SK-N-SH treated with all-trans-retinoic acid at 6 μM for 48 hours (cell line): ENCODE data around the gene CCDC106.

Source experiments
- ARNTL ChIP-seq: fragments of 450-650 bp; formaldehyde crosslinking; IDR thresholded peaks from 2 replicates; pipeline ENCODE4 v1.5.0; 2020; ENCODE audit warnings: low read depth, mild to moderate bottlenecking, moderate library complexity, borderline replicate concordance
- BACH2 ChIP-seq: fragments of 250-450 bp; sonication (Bioruptor Pico); IDR thresholded peaks from 2 replicates; pipeline ENCODE4 v1.9.0; 2021; ENCODE audit warnings: mild to moderate bottlenecking, borderline replicate concordance
- OSR1 ChIP-seq: fragments of 250-450 bp; sonication (Bioruptor Pico); IDR thresholded peaks from 2 replicates; pipeline ENCODE4 v1.8.0; 2022; ENCODE audit warnings: moderate library complexity, mild to moderate bottlenecking, inconsistent platforms
- PPARA ChIP-seq: fragments of 250-450 bp; sonication (Bioruptor Pico); IDR thresholded peaks from 2 replicates; pipeline ENCODE4 v1.5.0; 2020; ENCODE audit warnings: mild to moderate bottlenecking, borderline replicate concordance
- TOX ChIP-seq: fragments of 250-450 bp; sonication (Bioruptor Pico); IDR thresholded peaks from 2 replicates; pipeline ENCODE4 v1.8.0; 2021; ENCODE audit warnings: mild to moderate bottlenecking, moderate library complexity, borderline replicate concordance
- ZFP30 ChIP-seq: fragments of 450-650 bp; formaldehyde crosslinking; IDR thresholded peaks from 2 replicates; pipeline ENCODE4 v1.5.0; 2022; ENCODE audit warnings: mild to moderate bottlenecking, moderate library complexity
- ZNF565 ChIP-seq: fragments of 450-650 bp; formaldehyde crosslinking; conservative IDR thresholded peaks from 2 replicates; pipeline ENCODE4 v1.5.0; 2020; ENCODE audit warnings: low read depth, mild to moderate bottlenecking, moderate library complexity
- ZNF70 ChIP-seq: fragments of 450-650 bp; formaldehyde crosslinking; IDR thresholded peaks from 2 replicates; pipeline ENCODE4 v1.5.0; 2020; ENCODE audit warnings: mild to moderate bottlenecking, moderate library complexity
- TF ChIP-seq, protein P1 (sequence below): fragments of 250-450 bp; sonication (Bioruptor Pico); IDR thresholded peaks from 2 replicates; pipeline ENCODE4 v1.5.1; 2020; ENCODE audit warnings: low read depth, mild to moderate bottlenecking, moderate library complexity
- TF ChIP-seq, protein P2 (sequence below): fragments of 250-450 bp; sonication (Bioruptor Pico); IDR thresholded peaks from 2 replicates; pipeline ENCODE4 v1.8.0; 2020; ENCODE audit warnings: mild to moderate bottlenecking, moderate library complexity, borderline replicate concordance

DNA sequence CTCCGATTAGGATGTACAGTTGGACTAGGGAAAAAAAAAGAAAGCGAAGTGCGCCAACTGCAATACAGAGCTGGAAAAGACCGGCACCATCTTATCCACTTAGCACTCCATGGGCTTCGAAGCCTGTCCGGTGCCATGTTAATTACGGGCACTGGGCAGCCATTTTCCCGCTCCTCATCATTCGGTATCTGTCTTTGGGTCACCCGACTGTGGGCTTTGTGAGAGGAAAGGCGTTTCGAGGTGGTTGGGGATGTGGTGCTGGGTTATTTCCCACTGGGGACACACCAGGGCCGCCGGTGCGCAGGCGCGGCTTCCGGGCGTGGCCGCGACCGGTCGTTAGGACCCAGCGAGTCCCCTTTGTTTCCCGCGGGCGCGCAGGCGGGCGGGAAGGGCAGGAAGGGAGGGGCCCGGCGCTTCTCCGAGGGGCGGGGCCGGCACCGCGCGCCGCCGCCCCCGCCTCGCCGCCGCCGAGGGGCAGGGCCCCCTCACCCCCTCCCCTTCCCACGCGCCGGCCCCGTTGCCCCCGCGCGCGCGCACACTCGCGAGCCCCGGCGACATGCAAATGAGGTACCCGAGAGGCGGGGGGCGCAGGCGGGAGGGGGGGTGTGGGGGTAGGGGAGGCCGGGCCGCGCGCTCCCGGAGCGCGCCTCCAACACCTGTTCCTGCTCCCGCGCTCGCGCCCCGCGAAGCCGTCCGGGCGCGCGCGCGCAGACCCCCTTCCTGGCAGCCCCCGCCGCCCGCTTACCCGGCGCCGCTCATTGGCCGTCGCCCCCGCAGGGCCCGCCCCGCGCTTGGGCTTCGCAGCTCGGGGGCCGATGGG lies 48.0 kb upstream of the CCDC106 start, which contains the start of gene ZNF524:
- TF ChIP-seq, protein P1, sequence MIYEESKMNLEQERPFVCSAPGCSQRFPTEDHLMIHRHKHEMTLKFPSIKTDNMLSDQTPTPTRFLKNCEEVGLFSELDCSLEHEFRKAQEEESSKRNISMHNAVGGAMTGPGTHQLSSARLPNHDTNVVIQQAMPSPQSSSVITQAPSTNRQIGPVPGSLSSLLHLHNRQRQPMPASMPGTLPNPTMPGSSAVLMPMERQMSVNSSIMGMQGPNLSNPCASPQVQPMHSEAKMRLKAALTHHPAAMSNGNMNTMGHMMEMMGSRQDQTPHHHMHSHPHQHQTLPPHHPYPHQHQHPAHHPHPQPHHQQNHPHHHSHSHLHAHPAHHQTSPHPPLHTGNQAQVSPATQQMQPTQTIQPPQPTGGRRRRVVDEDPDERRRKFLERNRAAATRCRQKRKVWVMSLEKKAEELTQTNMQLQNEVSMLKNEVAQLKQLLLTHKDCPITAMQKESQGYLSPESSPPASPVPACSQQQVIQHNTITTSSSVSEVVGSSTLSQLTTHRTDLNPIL (CRISPR knock-in tag) = no peak
- TF ChIP-seq PPARA (CRISPR knock-in tag) = no peak
- no peak for TF ChIP-seq ARNTL (CRISPR knock-in tag)
- no peak for TF ChIP-seq ZNF70 (CRISPR knock-in tag)
- TF ChIP-seq TOX (CRISPR knock-in tag) = no peak
- no peak for TF ChIP-seq BACH2
- TF ChIP-seq, protein P2, sequence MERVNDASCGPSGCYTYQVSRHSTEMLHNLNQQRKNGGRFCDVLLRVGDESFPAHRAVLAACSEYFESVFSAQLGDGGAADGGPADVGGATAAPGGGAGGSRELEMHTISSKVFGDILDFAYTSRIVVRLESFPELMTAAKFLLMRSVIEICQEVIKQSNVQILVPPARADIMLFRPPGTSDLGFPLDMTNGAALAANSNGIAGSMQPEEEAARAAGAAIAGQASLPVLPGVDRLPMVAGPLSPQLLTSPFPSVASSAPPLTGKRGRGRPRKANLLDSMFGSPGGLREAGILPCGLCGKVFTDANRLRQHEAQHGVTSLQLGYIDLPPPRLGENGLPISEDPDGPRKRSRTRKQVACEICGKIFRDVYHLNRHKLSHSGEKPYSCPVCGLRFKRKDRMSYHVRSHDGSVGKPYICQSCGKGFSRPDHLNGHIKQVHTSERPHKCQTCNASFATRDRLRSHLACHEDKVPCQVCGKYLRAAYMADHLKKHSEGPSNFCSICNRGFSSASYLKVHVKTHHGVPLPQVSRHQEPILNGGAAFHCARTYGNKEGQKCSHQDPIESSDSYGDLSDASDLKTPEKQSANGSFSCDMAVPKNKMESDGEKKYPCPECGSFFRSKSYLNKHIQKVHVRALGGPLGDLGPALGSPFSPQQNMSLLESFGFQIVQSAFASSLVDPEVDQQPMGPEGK (CRISPR knock-in tag) = no peak
- TF ChIP-seq ZFP30 (CRISPR knock-in tag) = no peak
- no peak for TF ChIP-seq OSR1 (CRISPR knock-in tag)
- no peak for TF ChIP-seq ZNF565 (CRISPR knock-in tag)
